ENCODE results near the gene SLC35G6. TPM values are rescaled to one million over a fixed set of nuclear protein-coding genes. Genes with fewer than 3 reads are reported as not detected.

The SLC35G6 gene
- total RNA-seq, 1 donor from 2014 or later, result not detected

DNA sequence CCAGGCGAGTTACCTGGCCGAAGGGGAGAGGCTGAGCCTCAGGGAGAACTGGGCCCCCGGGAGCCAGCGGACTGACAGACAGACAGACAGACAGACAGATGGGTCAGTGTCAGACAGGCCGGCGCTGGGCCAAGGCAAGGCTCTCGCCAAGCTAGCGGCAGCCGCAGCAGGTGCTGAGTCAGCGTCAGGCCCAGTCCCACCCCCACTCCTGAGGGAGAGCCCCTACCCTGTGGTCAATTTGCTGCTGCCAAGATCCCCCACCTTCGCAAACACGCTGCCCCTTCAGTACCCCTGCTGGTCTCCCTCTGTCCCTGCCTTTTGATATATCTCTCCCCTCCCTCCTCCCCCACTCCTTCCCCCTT lies 40.4 kb upstream of the SLC35G6 start:
- no peaks in the 10 kb centered on the region for H3K27me3 Mint-ChIP-seq (ENCODE audit: low read depth)
- H3K9me3 Mint-ChIP-seq (ENCODE audit: low read depth), result no peaks in the 10 kb centered on the region
- peak overlapping the region; percentile 84 for H3K4me3 Mint-ChIP-seq (ENCODE audit: unreplicated experiment)
- DNase-seq (ENCODE audit: low spot score), result no peak
- no peaks in the 10 kb centered on the region for H3K36me3 Mint-ChIP-seq (ENCODE audit: low read depth)
- peak overlapping the region; percentile 59 for H3K27ac Mint-ChIP-seq (ENCODE audit: unreplicated experiment)
- TF ChIP-seq, protein P1, sequence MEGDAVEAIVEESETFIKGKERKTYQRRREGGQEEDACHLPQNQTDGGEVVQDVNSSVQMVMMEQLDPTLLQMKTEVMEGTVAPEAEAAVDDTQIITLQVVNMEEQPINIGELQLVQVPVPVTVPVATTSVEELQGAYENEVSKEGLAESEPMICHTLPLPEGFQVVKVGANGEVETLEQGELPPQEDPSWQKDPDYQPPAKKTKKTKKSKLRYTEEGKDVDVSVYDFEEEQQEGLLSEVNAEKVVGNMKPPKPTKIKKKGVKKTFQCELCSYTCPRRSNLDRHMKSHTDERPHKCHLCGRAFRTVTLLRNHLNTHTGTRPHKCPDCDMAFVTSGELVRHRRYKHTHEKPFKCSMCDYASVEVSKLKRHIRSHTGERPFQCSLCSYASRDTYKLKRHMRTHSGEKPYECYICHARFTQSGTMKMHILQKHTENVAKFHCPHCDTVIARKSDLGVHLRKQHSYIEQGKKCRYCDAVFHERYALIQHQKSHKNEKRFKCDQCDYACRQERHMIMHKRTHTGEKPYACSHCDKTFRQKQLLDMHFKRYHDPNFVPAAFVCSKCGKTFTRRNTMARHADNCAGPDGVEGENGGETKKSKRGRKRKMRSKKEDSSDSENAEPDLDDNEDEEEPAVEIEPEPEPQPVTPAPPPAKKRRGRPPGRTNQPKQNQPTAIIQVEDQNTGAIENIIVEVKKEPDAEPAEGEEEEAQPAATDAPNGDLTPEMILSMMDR (IDR thresholded peaks at IDR 0.05), result peak; percentile 31
- peaks cover 70% of the 10 kb centered on the region for H3K4me1 Mint-ChIP-seq (ENCODE audit: low read depth)

DNA sequence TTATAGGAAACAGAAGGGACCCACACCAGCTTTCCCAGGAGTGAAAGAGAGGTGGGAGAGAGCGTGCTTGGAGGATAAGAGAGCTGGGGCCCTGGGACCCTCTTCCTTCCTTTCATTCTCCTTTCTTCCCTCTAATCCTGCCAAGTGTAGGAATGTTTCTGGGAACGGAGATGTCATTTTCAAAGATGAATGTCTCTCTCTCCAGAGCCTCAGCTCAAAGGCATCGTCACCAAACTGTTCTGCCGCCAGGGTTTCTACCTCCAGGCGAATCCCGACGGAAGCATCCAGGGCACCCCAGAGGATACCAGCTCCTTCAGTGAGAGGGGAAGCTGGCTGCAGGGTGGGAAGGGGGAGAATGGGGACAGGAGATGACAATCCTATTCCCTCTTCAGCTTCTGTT lies 40.0 kb upstream of the SLC35G6 start:
- no peaks in the 10 kb centered on the region for H3K9me3 Mint-ChIP-seq (ENCODE audit: low read depth)
- no peaks in the 10 kb centered on the region for H3K36me3 Mint-ChIP-seq (ENCODE audit: low read depth)
- peak overlapping the region; percentile 22 for H3K27ac Mint-ChIP-seq (ENCODE audit: unreplicated experiment)
- no peaks in the 10 kb centered on the region for H3K27me3 Mint-ChIP-seq (ENCODE audit: low read depth)
- DNase-seq (ENCODE audit: low spot score), result no peak
- H3K4me1 Mint-ChIP-seq (ENCODE audit: low read depth), result peaks cover 68% of the 10 kb centered on the region
- no peak overlapping the region for H3K4me3 Mint-ChIP-seq (ENCODE audit: unreplicated experiment)
- TF ChIP-seq, protein P1 (IDR thresholded peaks at IDR 0.05), result no peak

DNA sequence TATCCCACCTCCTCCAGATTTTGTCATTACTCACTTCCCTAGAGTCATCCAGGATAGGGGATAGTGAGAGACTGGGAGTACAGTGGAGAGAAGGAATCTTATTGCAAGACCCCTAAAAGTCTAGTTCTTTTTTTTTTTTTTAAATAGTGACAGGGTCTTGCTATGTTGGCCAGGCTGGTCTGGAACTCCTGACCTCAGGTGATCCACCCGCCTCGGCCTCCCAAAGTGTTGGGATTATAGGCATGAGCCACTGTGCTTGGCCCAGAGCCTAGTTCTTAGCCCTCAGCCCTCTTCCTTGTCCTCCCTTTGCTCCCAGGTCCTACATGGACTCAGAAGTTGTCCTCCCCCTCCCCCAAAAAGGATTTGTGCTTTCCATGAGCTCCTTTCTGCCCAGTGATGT lies 39.1 kb upstream of the SLC35G6 start:
- Mint-ChIP-seq H3K27ac (ENCODE audit: unreplicated experiment) (no peak overlapping the region), H3K4me3 (ENCODE audit: unreplicated experiment) (no peak overlapping the region), H3K27me3 (ENCODE audit: low read depth) (peaks cover 3% of the 10 kb centered on the region), H3K4me1 (ENCODE audit: low read depth) (peaks cover 61% of the 10 kb centered on the region), H3K9me3 (ENCODE audit: low read depth) (no peaks in the 10 kb centered on the region), H3K36me3 (ENCODE audit: low read depth) (no peaks in the 10 kb centered on the region)
- TF ChIP-seq, protein P1 (IDR thresholded peaks at IDR 0.05), result no peak
- DNase-seq (ENCODE audit: low spot score), result no peak

DNA sequence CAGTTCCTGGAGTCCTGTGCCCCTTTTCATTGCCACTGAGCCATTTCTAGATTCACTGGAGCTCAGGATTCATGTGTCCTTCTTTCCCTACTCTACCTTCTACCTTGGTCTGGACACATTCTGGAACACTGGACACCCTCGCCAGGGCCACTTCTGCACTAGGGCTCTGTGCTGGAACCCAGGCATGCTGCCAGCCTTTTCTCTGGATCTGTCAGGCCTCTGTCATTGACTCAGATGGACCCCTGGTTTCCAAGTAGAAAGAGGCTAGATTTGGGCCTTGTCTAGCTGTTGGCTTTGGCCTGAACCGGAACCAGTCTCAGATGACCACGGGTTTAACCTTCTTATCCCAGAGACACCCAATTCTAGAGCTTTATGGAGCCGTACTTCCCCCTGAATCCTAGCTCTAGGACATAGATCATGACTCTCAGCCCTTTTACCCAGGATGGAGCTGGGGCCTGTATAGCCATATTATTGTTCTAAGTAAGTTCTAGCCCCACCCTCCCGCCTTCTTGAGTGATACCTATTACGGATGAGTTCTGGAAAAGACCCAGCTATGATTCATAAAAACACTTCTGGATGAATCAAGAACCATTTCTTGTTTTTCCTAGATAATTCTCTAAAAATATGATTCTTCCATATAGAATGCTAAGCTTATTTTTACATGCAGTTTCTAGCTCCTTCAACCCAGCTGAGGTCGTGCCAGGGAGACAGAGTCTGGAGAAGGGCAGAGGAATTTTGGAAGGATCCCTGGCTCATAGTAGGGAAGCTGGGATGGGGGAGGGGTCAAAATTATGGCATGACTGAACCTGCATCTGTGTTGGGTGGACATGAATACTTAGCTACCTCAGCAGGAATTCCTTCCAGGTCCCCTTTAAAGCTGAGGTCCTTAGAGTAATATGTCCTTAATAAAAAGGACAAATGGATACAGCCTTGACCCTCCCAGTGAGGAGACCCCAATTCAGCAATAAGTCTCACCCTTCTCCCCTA lies 37.5 kb upstream of the SLC35G6 start:
- Mint-ChIP-seq H3K4me1 (ENCODE audit: low read depth) (peaks cover 48% of the 10 kb centered on the region), H3K4me3 (ENCODE audit: unreplicated experiment) (no peak overlapping the region), H3K27ac (ENCODE audit: unreplicated experiment) (peak overlapping the region; percentile 59), H3K27me3 (ENCODE audit: low read depth) (peaks cover 9% of the 10 kb centered on the region), H3K9me3 (ENCODE audit: low read depth) (no peaks in the 10 kb centered on the region), H3K36me3 (ENCODE audit: low read depth) (peaks cover 2% of the 10 kb centered on the region)
- TF ChIP-seq, protein P1 (IDR thresholded peaks at IDR 0.05), result no peak
- no peak for DNase-seq (ENCODE audit: low spot score)

DNA sequence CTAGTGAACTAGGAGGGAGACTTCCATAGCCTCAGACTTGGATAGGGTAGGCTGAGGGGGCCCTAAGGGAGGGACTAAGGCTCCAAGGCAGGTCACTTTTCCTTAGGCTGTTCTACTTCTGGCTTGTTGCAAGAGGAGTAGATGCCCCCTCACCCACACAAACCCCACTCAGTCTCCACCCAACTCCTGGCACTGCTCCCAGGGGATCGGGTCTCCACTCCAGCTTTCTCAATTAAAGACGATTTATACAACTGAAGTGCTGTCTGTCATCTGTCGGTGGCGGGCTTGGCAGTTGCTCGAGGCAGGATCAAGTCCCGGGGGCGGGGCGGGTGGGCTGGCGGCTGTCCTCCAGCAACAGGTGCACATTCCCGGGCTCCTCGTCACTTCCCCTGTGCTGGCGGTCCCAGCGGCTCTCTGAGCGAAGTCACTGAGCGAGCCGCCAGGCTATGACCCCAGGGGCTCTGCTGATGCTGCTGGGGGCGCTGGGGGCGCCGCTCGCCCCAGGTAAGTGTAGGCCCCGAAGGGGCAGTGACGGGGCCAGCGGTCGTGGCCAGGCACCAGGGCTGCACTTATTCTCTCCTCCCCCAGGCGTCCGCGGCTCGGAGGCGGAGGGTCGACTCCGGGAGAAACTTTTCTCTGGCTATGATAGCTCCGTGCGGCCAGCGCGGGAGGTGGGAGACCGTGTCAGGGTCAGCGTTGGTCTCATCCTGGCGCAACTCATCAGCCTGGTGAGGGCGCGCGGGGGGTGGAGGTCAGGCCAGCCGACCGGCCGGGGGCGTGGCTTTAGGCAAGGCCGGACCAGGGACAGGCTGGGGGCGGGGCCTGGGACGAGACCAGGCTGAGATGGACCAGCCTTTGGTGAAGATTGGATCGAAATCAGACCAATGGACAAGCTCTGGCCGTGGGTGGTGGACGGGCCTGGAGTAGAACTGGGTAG lies 36.3 kb upstream of the SLC35G6 start, which contains the start of gene CHRNB1:
TSS of gene CHRNB1 (plus strand) at position 380 of the 937 bp plus-strand sequence. CDS start at position 447, 67 bp downstream.
- H3K4me1 Mint-ChIP-seq (ENCODE audit: low read depth), result peaks cover 40% of the 10 kb centered on the region
- TF ChIP-seq, protein P1 (IDR thresholded peaks at IDR 0.05), result peak; percentile 20
- no peak for DNase-seq (ENCODE audit: low spot score)
- H3K4me3 Mint-ChIP-seq (ENCODE audit: unreplicated experiment), result peak within 1 kb of the TSS; percentile 69
- H3K27ac Mint-ChIP-seq (ENCODE audit: unreplicated experiment), result peak within 1 kb of the TSS; percentile 59
- H3K36me3 Mint-ChIP-seq (ENCODE audit: low read depth), result peaks cover 3% of the 10 kb centered on the region
- peaks cover 10% of the 10 kb centered on the region for H3K27me3 Mint-ChIP-seq (ENCODE audit: low read depth)
- no peaks in the 10 kb centered on the region for H3K9me3 Mint-ChIP-seq (ENCODE audit: low read depth)

All from chondrocyte (in vitro differentiated cells).